Psoas muscle (tissue), 8 donors: ENCODE data around the gene FARSB. TPM values are rescaled to one million over a fixed set of nuclear protein-coding genes. Genes with fewer than 3 reads are reported as not detected.

Source experiments
- ATAC-seq, 4 donors: fragments of 200-7000 bp; cut with Tn5 transposase; one replicate each; pipeline ENCODE4 v1.9.1; 2020; ENCODE audit warnings: moderate library complexity in 3 of 4, mild to moderate bottlenecking in 2 of 4
- DNase-seq, 2 donors: peaks; one replicate each; pipeline ENCODE4 v3.0.0-alpha.2; 2020
- H3K27ac ChIP-seq: fragments of 200-600 bp; one replicate; pipeline ENCODE4 v1.8.0; 2022
- H3K27me3 ChIP-seq, 3 donors: fragments of 200-600 bp in 1 of 3; one replicate each; pipeline versions ENCODE4 v1.6.1 to v1.8.0; 2013 to 2022; ENCODE audit warnings: low read length in 2 of 3, mild to moderate bottlenecking in 2 of 3, moderate library complexity in 1 of 3; ENCODE audit not compliant: insufficient read depth in 3 of 3
- H3K36me3 ChIP-seq, 2 donors: fragments of 200-600 bp in 1 of 2; one replicate each; pipeline versions ENCODE4 v1.6.1 to v1.8.0; 2013 to 2022; ENCODE audit warnings: low read depth in 1 of 2, mild to moderate bottlenecking in 1 of 2, moderate library complexity in 1 of 2; ENCODE audit not compliant: insufficient read depth in 1 of 2
- H3K4me1 ChIP-seq: fragments of 200-600 bp; one replicate; pipeline ENCODE4 v1.8.0; 2022
- H3K4me3 ChIP-seq: fragments of 200-600 bp; one replicate; pipeline ENCODE4 v1.8.0; 2022; ENCODE audit warnings: mild to moderate bottlenecking
- H3K9me3 ChIP-seq: fragments of 200-600 bp; one replicate; pipeline ENCODE4 v1.8.0; 2022
- CTCF ChIP-seq: fragments of 200-600 bp; IDR thresholded peaks from one replicate; pipeline ENCODE4 v1.8.0; 2022; ENCODE audit warnings: antibody characterized with exemption
- WGBS, 3 donors: extraction: QIAGEN DNeasy Blood & Tissue Kit; methylation state at CpG; one replicate each; pipeline versions ENCODE4 v1.1.6 to v1.1.7; 2013; 5-methylcytosine and 5-hydroxymethylcytosine counted together
- intact Hi-C, 2 donors: fragments of 100-400 bp; cut with DNase I; formaldehyde crosslinking; loops; one replicate each; pipeline versions ENCODE4 v1.11.0 to v1.14.2; 2022
- polyA plus RNA-seq, 3 donors: library from polyadenylated mRNA; stranded (reverse); fragments of 200-250 nt; gene quantifications; one replicate each; pipeline ENCODE4 v1.2.3, GENCODE V29; 2013
- total RNA-seq, 4 donors: library from RNA; stranded (reverse); fragmentation: NEBNext Ultra II Directional in 2 of 4; extraction: Animal tissue kit (Norgen Biotek cat#: 25700) in 2 of 4; gene quantifications; one replicate each; pipeline versions ENCODE4 v1.2.1 to v1.2.4, GENCODE V29; 2021 to 2023
- donor health status: healthy with polysubstance abuse.
- donor health status: DM: no; HTN: no; CAD: no; lungs with moderate emphysema.
- donor health status: Bipolar disorder and iron deficiency.
- donor health status: healthy.
- donor health status: DM: yes; HTN: yes; CAD: no.
- donor health status: DM: no; HTN: no; CAD: no.
- donor health status: DM: no; HTN: no; CAD: no.
- donor health status: DM: yes; HTN: yes; CAD: no.

FARSB gene
- total and polyA plus RNA-seq, 7 donors, result 23.2 to 45.3 (median 35.6) TPM

- DNase-seq, result no peak
- ATAC-seq, result no peak
- no peak for TF ChIP-seq CTCF
- intact Hi-C loops, result no loop called here
- H3K36me3 ChIP-seq, result peaks cover 3 to 35% of the 10 kb centered on the region in 2 donors
- no peaks in the 10 kb centered on the region for H3K9me3 ChIP-seq
- H3K27ac ChIP-seq, result no peak overlapping the region
- 99 to 100% (median 100%) methylated on average over 2 of the region's 2 CpGs for WGBS, 3 donors
- H3K4me1 ChIP-seq, result no peaks in the 10 kb centered on the region
- H3K4me3 ChIP-seq, result no peak overlapping the region
- no peaks in the 10 kb centered on the region for H3K27me3 ChIP-seq
These were observed 52.4 kb downstream of the FARSB start for GRCh38 chr2:222603501-222603900.

GRCh38 chr2:222598611-222599010 lies 57.3 kb downstream of the FARSB start:
- no peak for TF ChIP-seq CTCF
- Histone ChIP-seq H3K36me3 (peaks cover 3 to 69% of the 10 kb centered on the region in 2 donors), H3K27me3 (no peaks in the 10 kb centered on the region), H3K4me3 (no peak overlapping the region), H3K4me1 (no peaks in the 10 kb centered on the region), H3K9me3 (no peaks in the 10 kb centered on the region), H3K27ac (no peak overlapping the region)
- ATAC-seq (no peak), DNase-seq (no peak)
- WGBS, 3 donors, result 69% methylated on average over 4 of the region's 4 CpGs
- intact Hi-C loops, result no loop called here

- peaks cover 3 to 61% of the 10 kb centered on the region in 2 donors for H3K36me3 ChIP-seq
- DNase-seq (no peak), ATAC-seq (no peak)
- H3K4me1 ChIP-seq, result no peaks in the 10 kb centered on the region
- no peak overlapping the region for H3K27ac ChIP-seq
- H3K4me3 ChIP-seq, result no peak overlapping the region
- no peak for TF ChIP-seq CTCF
- intact Hi-C loops, result no loop called here
- 88 to 90% (median 89%) methylated on average over 2 of the region's 2 CpGs for WGBS, 3 donors
- H3K9me3 ChIP-seq, result no peaks in the 10 kb centered on the region
- no peaks in the 10 kb centered on the region for H3K27me3 ChIP-seq
These were observed 60.3 kb downstream of the FARSB start for GRCh38 chr2:222595581-222595980.

- no peak for TF ChIP-seq CTCF
- no peaks in the 10 kb centered on the region for H3K4me1 ChIP-seq
- no peaks in the 10 kb centered on the region for H3K27me3 ChIP-seq
- H3K27ac ChIP-seq, result no peak overlapping the region
- no peak overlapping the region for H3K4me3 ChIP-seq
- intact Hi-C loops, result no loop called here
- no peaks in the 10 kb centered on the region for H3K9me3 ChIP-seq
- no peak for DNase-seq
- H3K36me3 ChIP-seq, result peaks cover 3 to 54% of the 10 kb centered on the region in 2 donors
- peak; percentile 66 to 92 (median 81) for ATAC-seq
- 94 to 100% (median 95%) methylated on average over 1 of the region's 1 CpG for WGBS, 3 donors
These were observed 61.2 kb downstream of the FARSB start for GRCh38 chr2:222594679-222595078.

- TF ChIP-seq CTCF, result no peak
- H3K27me3 ChIP-seq, result no peaks in the 10 kb centered on the region
- no peaks in the 10 kb centered on the region for H3K9me3 ChIP-seq
- no peaks in the 10 kb centered on the region for H3K4me1 ChIP-seq
- peak in 3 of 4 donors; percentile 38 to 67 (median 53) for ATAC-seq
- no peak for DNase-seq
- intact Hi-C loops, result no loop called here
- 45 to 71% (median 52%) methylated on average over 2 of the region's 2 CpGs for WGBS, 3 donors
- H3K36me3 ChIP-seq, result peaks cover 0 to 31% of the 10 kb centered on the region in 2 donors
- no peak overlapping the region for H3K27ac ChIP-seq
- no peak overlapping the region for H3K4me3 ChIP-seq
These were observed 63.7 kb downstream of the FARSB start for GRCh38 chr2:222592176-222592575.
